ENCODE results near the gene JUN.
"Not testable (repeated sequence)": the region's sequence is repeated elsewhere in the genome, so short reads cannot be mapped to it uniquely, and the experiment has no call there.

Gene JUN

DNA sequence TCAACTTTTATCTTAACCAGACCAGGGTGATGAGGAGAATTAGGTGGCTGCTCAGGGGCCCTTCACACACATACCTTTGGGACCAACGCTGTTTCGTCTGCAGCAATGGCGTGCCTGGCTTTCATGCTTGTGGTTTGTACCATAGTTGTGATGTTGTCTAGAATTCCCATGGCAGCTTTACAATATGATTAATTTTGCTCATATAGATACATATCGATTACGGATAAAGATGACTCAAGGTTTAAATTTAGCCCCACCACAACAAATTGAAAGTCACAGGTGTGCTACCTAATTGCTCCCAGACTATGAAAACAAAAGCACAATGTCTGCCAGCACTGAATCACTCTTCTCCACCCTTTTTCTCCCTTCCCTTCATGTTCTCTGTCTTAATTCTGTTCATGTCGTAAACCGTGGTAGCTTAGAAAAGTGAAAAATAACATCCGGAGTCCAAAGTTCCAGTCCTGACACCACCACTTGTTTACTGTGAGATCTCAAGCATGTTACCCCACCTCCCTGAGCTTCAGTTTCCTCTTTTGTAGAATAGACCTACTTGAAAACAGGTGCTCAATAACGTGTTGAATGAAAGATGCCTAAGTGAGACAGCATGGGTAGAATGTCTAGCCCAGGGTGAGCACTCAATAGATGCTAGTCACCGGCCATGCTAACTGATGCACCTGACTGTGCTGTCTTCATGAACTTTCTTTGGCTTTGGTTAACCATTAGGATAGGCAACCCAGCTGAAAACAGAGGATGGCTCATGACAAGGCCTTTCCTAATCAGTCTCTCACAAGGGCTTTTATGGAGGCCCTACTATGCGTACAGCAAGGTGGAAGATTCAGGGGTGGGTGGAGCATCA is 22.1 kb upstream of the JUN start:
- DNase-seq = no peak

DNA sequence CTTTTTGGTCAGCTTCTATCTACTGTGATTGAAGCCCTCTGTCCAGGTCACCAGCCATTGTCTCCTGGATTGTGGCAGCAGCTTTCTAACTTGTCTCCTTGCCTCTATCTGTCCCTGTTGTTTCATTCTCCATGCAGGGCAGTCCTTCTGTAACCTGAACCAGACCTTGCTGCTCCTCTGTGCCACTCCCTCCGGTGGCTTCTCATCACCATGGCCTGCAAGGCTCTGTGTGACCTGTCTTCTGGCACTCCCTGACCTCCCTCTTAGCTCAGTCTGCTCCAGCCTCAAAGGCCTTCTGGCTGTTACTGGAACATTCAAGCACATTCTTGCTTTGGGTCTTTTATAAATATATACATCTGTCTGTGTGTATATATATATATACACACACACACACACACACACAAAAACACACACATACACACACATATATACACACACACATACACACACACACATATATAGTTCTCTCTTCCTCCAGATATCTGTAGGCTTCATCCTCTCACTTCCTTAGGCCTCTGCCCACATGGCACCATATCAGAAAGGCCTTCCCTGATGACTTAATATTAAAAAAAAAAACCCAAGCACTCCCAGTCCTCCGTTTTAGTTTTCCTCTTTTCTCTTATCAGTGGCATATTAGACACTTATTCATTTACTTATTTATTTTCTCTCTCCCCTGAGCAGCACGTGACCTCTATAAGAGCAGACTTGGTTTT is 21.2 kb upstream of the JUN start:
- DNase-seq = no peak

DNA sequence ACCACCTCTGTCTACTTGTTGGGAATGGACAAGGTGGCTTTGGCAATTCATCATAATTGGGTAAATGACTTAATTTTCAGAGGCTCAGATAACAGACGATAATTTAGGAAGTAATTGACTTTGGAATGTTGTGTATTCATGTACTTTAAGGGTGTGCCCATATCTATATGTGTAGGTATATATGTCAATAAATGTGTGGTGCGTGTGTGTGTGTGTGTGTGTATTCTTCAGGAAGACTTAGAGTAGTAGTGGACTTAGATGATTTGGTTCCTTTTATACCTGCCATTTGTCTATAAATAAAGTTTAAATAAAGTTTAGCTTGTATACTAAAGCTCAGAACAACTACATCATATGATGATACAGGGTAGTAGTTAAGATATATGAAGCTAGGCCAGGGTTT is 20.0 kb upstream of the JUN start:
- DNase-seq = no peak

DNA sequence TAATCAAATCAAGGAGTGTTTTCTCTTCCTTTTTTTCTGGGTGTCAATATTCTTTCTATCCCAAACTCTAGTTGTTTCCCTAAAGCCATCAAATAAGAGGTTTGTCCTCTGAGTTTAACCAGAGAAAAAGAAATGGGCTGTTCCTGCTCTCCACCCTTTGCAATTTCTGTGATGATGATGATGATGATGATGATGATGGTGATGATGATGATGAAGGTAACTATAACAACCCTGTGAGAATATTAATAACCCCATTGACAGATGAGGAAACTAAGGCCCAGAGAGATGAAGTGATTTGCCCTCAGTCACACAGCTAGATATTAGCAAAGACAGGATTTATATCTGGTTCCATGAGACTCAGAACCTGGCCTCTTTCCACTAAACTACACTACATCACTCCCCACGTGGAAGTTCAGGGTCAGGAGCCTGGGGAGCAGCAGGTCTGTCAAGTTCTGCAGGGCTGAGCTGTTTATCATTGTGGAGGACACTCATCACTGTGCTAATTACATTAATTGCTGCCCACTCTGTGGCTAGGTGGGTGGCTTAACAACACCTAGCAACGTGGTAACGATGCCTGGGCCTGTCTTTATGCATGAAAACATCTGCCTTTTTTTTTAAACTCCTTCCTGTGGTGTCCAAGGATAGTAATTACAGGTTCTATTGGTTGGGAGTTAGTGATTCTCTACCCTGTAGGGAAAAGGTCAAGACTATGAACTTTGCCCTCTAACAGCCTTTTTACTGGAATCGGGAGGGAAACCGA is 19.0 kb upstream of the JUN start:
- DNase-seq = no peak

DNA sequence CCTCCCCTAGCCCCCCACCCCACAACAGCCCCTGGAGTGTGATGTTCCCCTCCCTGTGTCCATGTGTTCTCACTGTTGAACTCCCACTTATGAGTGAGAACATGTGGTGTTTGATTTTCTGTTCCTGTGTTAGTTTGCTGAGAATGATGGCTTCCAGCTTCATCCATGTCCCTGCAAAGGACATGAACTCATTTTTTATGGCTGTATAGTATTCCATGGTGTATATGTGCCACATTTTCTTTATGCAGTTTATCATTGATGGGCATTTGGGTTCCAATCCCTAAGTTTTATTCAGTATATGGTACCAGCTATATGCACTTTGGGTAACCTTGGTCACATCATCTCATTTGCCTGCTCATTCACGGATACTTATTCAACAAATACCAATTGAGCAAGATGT is 17.4 kb upstream of the JUN start:
- not testable (repeated sequence) for DNase-seq

DNA sequence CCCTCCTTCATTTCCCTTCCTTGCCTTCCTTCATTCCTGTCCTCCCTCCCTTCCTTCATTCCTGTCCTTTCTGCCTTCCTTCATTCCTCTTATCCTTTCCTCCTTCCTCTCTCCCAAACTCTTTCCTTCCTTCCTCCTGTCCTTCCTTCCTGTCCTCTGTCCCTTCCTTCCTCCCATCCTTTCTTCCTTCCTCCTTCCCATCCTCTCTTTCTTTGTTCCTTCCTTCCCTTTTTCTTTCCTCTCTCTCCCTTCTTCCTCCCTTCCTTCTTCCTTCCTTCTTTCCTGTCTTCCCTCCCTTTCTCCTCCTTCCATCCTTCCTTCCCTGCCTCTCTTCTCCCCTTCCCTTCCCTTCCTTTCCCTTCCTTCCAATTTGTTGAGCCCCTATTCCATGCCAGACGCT is 15.8 kb upstream of the JUN start:
- no peak for DNase-seq

DNA sequence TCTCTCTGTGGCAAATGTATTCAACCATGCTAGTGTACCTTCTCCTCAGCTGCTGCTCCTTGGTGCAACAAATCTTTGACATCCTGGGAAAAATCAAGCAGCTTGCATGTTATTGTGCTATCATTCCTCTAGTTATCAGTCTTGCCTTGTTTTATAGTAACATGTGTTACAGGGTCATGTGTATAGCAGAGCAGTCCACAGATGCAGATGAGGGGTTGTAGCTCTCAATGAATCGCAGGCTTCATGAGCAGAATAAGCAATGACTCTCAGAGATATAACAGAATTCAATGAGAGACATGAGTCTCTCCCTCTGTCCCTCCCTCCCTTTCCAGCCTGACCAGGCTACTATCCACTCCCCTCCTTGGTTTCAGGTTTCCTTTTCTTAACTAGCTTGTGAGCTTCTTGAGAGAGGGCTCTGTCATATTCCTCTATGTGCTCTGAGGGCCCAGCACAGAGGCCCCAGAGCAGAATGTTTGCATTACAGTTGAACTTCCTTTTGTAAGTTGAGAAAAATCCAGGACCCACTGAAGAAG is 15.1 kb upstream of the JUN start:
- DNase-seq = no peak

DNA sequence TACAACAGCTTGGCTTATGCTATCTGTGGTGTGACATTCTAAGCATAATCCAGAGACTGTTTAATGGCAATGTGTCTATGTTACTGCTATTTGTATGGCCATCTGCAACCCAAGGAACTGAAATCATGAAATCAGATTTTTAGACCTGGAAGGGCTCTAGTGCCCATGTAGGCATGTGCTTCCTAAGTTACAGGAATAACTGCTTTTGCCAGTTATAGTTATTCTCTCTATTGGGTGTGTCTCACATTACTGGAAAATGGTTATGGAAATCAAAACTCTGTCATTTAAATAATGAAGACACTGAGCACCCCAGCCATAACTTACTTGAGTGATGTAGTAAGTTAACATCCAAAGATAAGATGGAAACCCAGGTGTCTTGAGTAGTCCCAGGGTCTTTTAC is 12.6 kb upstream of the JUN start:
- DNase-seq = no peak

DNA sequence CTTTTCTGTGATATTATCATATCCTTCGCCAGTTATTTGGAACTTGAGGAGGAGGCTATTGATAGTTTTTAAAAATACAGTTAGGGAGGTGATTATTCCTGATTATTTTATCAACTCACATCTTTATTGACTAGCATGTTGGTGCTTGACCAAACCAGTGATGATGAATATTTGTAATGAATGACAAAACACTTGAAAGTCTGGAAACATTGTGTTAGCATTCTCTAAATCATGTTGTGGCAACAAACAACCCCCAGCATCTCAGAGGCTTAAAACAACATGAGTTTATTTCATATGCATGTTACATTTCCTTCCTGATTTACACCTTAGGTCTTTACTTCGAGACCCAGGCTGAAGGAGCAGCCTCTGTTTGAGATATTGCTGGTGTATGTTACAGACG is 10.7 kb upstream of the JUN start:
- DNase-seq = no peak

DNA sequence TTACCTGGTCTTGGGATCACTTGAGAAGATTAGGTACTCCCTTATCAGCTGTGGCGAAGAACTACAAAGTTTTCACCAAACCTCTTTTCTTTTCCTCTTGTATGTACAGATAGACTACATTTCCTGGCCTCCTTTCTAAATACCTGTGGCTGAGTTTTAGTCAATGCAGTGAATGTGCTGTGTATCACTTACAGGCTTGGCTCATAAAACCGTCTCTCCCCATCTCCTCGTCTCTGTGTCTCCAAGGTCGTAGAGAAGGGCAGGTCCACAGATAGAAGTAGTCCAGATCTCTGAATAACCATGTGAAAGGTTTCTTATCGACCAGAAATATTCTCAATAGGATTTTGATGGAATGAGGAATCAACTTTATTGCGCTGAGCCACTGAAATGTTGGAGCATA is 9.0 kb upstream of the JUN start:
- no peak for DNase-seq

DNA sequence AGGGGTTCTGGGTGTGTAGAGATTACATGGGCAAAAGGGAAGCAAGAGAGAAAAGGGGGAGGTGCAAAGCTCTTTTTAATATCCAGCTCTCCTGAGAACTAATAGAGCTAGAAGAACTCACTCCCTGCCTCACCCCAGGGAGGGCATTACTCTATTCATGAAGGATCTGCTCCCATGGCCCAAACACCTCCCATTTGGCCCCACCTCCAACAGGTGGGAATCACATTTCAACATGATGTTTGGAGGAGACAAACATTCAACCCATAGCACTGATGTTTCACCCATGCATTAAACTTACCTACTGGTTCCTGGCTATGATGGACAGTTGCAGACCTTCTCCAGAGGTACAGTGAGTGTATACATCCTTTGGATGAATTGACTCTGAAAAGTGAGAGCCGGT is 7.3 kb upstream of the JUN start:
- DNase-seq = no peak

DNA sequence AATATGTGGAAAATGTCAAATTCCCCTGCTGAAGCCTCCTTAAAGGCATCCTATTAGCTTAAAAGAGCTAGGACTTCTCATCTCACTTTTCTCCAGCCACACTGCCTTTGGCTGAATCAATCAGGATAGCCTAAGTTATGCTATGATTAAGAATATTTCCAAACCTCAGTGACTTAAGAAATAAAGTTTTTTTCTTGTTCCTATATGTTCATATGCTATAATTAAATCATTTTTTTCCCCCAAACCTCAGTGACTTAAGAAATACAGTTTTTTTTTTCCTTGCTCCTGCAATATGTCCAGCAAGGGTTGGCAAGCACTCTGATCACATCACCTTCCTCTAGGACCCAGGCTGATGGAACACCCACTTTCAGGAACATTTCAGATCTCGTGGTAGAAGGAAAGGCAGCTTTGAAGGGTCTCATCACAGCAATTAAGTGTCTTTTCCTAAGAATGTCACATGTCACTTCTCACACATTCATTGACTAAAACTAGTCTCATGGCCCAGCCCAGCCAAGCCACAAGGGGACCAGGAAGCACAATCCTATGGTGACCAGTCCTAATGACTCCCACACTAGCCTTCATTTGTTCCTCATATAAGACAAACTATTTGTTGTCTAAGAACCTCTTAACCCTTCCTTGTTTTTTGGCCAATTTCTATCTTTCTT is 6.3 kb upstream of the JUN start:
- DNase-seq = peak; percentile 69 to 90

DNA sequence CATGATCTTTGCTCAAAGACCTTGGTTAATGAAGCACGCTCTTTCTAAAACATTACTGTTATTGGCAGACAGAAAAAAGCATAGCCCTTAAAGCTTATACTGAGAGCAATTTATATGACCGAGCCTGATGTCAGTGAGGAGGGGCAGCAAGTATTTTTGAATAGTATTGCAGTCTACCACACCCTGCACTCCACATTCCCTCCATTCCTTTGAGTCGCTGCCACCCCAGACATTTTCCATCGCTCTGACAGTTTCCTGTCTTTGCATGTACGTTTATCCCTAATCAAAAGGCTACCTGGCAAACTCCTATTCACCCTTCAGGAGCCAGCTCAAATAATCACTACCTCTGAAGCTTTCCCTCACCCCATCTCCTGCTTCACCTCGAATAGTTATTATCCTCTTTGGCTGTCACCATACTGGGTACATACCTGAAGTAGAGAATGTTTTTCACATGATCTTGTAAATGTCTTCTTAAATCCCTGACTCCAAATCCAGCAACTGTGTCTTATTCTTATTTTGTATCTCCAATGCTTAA is 5.5 kb upstream of the JUN start:
- no peak for DNase-seq

DNA sequence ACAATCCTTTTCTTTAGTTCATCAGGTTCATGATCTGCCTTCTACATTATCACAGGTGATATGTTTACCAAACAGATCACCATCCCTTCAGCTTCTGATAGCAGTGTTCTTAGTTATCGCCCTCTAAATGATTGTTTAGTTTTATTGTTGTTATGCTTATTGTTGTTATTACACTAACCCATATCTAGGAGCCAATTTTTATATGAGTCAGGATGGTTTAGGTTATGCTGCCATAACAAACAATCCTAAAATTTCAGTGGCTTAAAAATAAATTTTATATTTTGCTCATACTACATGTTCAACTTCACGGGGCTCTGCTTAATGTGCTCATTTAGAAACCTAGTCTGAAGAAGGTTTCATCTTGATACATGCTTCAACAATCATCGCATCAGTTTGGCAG is 4.4 kb upstream of the JUN start:
- no peak for DNase-seq

DNA sequence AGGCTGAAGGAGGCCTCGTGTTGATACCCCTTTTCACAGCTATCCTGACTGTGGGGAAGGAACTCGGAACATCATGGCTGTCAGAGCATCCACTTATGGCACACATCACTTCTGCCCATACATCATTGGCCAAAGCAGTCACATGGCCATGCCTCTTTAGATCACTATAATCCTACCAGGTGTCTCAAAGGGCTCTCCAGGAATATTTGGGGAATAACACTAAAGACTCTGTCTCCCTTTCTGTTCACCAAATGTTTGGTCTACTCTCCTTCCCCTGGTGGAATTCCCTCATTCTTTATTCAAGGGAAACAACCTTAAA is 3.0 kb upstream of the JUN start:
- no peak for DNase-seq

DNA sequence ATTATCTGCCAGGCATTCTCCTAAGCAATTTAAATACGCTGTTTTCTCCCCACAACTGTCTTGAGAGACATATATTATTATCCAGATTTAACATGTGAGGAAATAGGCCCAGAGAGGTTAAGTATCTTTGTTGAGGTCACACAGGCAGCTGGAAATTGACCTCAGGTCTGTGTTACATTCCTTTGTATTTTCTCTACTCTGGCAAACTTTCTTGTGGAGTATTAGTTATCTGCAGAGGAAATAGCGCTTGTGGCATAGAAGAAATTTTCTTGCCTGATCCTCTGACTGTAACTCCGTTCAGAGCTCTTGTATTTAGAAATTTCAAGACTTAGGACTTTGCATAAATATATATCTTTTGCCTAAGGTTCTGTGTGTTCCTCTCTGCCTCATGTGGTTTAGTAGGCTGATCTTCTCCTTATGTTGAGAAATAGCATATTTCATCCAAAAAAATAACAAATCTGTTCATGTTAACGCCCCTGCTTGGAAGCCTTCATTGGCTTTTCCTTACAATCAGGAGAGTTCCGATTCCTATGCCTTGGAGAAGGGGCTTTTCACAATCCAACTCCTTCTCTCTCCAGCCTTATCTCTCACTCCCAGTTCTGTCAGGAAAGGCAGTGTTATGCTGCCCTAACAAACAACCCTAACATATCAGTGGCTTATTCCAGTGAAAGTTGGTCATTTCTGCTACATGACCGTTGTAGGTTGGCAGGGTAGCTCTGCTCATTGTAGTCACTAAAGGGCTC is 2.5 kb upstream of the JUN start:
- peak in 1 of 2 donors; percentile 53 for DNase-seq

DNA sequence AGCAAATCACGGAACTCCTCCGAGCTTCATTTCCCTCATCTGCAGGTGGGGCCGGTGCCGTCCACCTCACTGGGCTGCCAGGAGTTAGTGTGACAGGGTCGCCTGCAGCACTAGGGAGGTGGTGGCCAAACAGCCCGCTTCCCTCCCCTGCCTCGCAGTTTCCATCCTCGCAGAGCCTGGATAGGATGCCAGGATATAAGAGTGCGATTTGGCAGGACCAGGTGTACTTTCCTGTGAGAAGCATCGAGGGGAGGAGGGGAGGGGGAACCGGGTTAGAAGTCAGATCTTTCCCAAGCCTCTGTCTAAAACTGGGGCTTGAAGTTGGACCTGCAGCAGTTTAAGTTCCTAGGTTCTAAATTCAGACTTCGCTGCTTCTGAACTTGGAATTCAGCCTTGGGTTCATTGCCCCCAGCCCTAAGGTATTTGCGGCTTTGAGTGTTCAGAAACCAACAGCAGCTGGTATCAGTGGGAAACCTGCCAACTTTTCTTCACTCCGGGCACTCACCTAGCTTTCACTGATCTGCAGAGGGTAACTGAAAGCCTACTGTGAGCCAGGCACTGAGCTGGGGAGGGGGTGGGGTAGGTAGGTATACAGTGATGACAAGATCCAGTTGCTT is 1.7 kb upstream of the JUN start:
- DNase-seq = no peak

DNA sequence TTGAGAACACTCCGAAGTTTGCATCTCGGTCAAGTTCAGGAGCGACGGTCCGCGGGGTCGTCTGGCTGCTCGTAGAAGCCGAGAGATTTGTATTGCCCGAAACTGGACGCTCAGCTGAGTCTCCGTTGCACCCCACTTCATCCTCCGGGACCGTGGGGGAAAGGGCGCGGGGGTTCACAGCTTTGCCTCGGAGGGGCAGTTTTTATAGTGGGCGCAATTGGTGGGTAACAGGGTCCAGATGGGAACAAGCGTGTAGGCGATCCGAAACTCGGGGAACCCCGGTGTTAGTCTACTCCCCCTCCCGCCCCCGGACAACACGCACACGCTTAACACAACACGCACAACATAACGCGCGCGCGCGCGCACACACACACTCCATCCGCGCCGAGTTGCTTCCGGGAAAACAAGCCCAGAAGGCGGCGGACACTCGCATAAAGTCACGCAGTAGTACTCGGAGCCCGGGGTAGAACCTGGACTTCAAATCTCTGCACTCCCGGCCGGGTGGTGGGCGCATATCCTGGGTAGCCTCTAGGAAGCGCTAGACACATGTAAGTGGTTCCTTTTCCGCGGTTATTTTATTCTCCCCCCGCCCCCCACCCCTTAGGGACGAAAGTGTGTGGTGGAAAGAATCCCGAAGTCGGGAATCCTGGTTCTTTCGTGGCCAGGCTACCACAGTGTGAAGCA is 1.1 kb upstream of the JUN start:
- DNase-seq = peak; percentile 89 to 92

DNA sequence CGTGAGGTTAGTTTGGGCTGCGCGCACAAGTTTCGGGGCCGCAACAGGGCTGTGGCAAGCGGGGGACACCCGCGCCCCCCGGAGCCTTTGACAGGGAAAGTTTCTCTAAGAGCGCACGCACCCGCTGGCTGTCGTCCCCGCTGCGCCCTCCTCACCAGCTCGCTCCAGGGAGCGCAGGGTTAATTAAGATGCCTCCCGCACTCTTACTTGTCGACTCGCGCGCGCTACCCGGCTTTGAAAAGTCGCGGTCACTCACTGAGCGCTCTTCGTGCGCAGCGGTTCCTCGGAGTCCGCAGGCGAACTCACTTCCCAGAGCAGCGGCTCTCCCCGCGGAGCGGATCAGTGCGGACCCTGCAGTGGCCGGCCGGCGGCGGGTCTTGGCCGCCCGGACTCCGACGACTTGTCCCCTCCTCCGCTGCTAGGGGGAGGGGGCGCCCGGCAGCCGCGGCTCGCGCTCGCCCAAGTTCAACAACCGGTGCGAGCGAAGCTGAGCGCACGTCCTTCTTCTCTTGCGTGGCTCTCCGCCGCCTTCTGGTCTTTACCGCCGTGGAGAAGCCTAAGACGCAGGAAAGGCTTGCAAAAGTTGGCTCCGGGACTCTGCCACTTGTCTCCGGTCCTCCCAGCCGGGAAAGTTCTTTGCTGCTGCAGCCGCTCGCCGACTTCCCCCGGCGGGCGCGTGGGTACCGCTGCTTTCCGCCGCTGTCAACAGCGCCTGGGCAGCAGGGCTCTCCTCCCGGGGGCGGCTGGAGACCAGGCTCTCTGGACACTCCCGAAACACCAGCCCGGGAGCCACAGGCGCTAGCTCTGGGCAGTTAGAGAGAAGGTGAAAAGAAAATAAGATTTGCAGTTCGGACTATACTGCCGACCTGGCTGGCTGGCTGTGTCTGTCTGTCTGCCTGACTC is 506 bp downstream of the JUN start:
- DNase-seq = peak; percentile 43 to 49
